ENCODE data around the gene NKIRAS2. TPM values are rescaled to one million over a fixed set of nuclear protein-coding genes. Genes with fewer than 3 reads are reported as not detected.
A peak's percentile ranks its signal among the peaks of the same experiment; 100 is the strongest.

Gene NKIRAS2
- total RNA-seq, 1 experiment from 2014 or later: 28.4 TPM

DNA sequence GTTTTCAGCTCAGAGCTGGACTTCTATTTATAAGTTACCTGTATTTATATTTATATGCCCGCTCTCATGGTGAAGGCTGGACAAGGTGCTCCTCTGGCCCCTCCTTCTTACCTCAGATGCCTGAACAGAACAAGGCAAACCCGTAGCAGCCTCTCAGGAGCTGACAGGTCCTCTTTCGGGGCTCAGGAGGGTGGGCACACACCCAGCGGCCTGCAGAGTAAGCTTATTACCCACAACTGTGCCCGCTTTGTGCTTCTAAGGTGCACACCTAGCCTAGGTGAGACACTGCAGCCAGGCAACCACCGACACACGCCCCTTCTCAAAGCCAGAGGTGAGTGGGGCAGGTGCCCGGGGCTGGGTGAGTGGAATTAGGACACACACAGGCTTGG, 5.3 kb downstream of the NKIRAS2 start:
- no peak for DNase-seq
- peaks cover 18% of the 10 kb centered on the region for H3K79me2 ChIP-seq (ENCODE audit: low read length)
- H3K27ac ChIP-seq (ENCODE audit: low read length): no peak overlapping the region
- H2AFZ ChIP-seq (ENCODE audit: low read length): 0 out of 2 replicates have a peak overlapping the region, but pooled peaks have one; percentile 31
- no peaks in the 10 kb centered on the region for H3K9me2 ChIP-seq (replicated peaks; ENCODE audit: insufficient read depth, low read length)
- H3K4me1 ChIP-seq (ENCODE audit: low read length): peaks cover 27% of the 10 kb centered on the region
- no peaks in the 10 kb centered on the region; the same call in 1 of the 2 replicates for H4K20me1 ChIP-seq (ENCODE audit: insufficient read depth, low read depth, low read length)
- peaks cover 16% of the 10 kb centered on the region; the same call in 1 of the 2 replicates for H3K36me3 ChIP-seq (ENCODE audit: insufficient read depth, low read length)
- H3K4me2 ChIP-seq (ENCODE audit: low read depth, low read length, poor library complexity, severe bottlenecking): peak overlapping the region; percentile 25
- H3K27me3 ChIP-seq (ENCODE audit: low read length): no peaks in the 10 kb centered on the region
- 0 out of 2 replicates have a peak overlapping the region, but pooled peaks have one; percentile 2 for H3K9ac ChIP-seq (ENCODE audit: low read length)
- H3K9me3 ChIP-seq (ENCODE audit: low read length): no peaks in the 10 kb centered on the region
- H3K4me3 ChIP-seq (ENCODE audit: low read length): no peak overlapping the region

GRCh38 chr17:42025936-42026335, 6.0 kb downstream of the NKIRAS2 start:
- peaks cover 11% of the 10 kb centered on the region for H3K79me2 ChIP-seq (ENCODE audit: low read length)
- no peak overlapping the region for H3K4me2 ChIP-seq (ENCODE audit: low read depth, low read length, poor library complexity, severe bottlenecking)
- H3K9me3 ChIP-seq (ENCODE audit: low read length): no peaks in the 10 kb centered on the region
- peaks cover 16% of the 10 kb centered on the region; the same call in 1 of the 2 replicates for H3K36me3 ChIP-seq (ENCODE audit: insufficient read depth, low read length)
- no peak for DNase-seq
- H3K4me3 ChIP-seq (ENCODE audit: low read length): no peak overlapping the region
- H3K4me1 ChIP-seq (ENCODE audit: low read length): peaks cover 25% of the 10 kb centered on the region
- H3K9me2 ChIP-seq (replicated peaks; ENCODE audit: insufficient read depth, low read length): no peaks in the 10 kb centered on the region
- H4K20me1 ChIP-seq (ENCODE audit: insufficient read depth, low read depth, low read length): no peaks in the 10 kb centered on the region
- no peak overlapping the region for H3K9ac ChIP-seq (ENCODE audit: low read length)
- no peak overlapping the region for H3K27ac ChIP-seq (ENCODE audit: low read length)
- no peaks in the 10 kb centered on the region for H3K27me3 ChIP-seq (ENCODE audit: low read length)
- H2AFZ ChIP-seq (ENCODE audit: low read length): no peak overlapping the region

DNA sequence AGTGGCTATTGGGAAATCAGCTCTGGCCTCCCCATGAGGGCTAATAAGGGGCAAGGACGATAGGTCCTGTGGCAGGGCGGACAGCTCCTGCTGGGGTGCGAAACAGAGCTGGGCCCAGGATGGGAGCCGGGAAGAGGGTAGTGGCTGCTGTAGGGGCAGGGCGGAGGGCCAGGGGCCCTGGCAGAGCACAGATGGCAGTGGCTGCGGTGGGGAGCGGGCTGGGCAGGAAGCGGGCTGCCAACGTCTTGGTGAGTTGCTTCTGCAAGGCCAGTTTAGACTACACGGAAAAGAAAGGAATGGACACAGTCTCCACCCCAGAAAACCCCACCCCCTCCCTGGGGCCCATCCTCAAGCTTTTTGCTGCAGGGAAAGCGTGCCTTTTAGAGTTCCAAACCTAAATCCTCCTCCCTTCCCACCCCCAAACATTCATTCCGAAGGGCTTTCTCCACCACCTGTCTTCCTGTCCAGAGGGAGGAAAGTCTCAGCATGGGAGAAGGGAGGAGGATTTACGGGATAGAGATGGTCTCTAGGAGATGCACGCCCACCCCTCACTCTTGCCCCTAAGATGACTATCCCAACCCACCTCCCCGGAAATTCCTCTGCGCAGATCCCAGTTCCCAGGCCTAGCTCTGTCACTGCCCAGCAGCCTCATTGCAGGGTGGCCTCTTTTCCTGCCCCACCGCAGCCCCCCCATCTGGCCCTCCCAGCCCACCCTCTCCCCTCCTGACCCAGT, 7.1 kb downstream of the NKIRAS2 start:
- H3K9me2 ChIP-seq (replicated peaks; ENCODE audit: insufficient read depth, low read length): no peaks in the 10 kb centered on the region
- peaks cover 17% of the 10 kb centered on the region for H3K4me1 ChIP-seq (ENCODE audit: low read length)
- no peaks in the 10 kb centered on the region for H3K27me3 ChIP-seq (ENCODE audit: low read length)
- no peak overlapping the region for H3K4me2 ChIP-seq (ENCODE audit: low read depth, low read length, poor library complexity, severe bottlenecking)
- H3K9ac ChIP-seq (ENCODE audit: low read length): no peak overlapping the region
- no peaks in the 10 kb centered on the region for H3K9me3 ChIP-seq (ENCODE audit: low read length)
- DNase-seq: no peak
- H4K20me1 ChIP-seq (ENCODE audit: insufficient read depth, low read depth, low read length): no peaks in the 10 kb centered on the region
- 0 out of 2 replicates have a peak, but pooled peaks cover 3% of the 10 kb centered on the region for H3K79me2 ChIP-seq (ENCODE audit: low read length)
- no peak overlapping the region for H3K27ac ChIP-seq (ENCODE audit: low read length)
- H2AFZ ChIP-seq (ENCODE audit: low read length): no peak overlapping the region
- no peak overlapping the region for H3K4me3 ChIP-seq (ENCODE audit: low read length)
- H3K36me3 ChIP-seq (ENCODE audit: insufficient read depth, low read length): peaks cover 16% of the 10 kb centered on the region; the same call in 1 of the 2 replicates

GRCh38 chr17:42027590-42027889, 7.7 kb downstream of the NKIRAS2 start:
- peaks cover 13% of the 10 kb centered on the region; the same call in 1 of the 2 replicates for H3K36me3 ChIP-seq (ENCODE audit: insufficient read depth, low read length)
- peaks cover 17% of the 10 kb centered on the region for H3K4me1 ChIP-seq (ENCODE audit: low read length)
- no peak overlapping the region for H3K4me2 ChIP-seq (ENCODE audit: low read depth, low read length, poor library complexity, severe bottlenecking)
- H3K9me2 ChIP-seq (replicated peaks; ENCODE audit: insufficient read depth, low read length): no peaks in the 10 kb centered on the region
- no peaks in the 10 kb centered on the region for H3K27me3 ChIP-seq (ENCODE audit: low read length)
- no peaks in the 10 kb centered on the region for H3K9me3 ChIP-seq (ENCODE audit: low read length)
- H3K9ac ChIP-seq (ENCODE audit: low read length): no peak overlapping the region
- H3K79me2 ChIP-seq (ENCODE audit: low read length): no peaks in the 10 kb centered on the region
- no peaks in the 10 kb centered on the region for H4K20me1 ChIP-seq (ENCODE audit: insufficient read depth, low read depth, low read length)
- DNase-seq: no peak
- H3K4me3 ChIP-seq (ENCODE audit: low read length): no peak overlapping the region
- H3K27ac ChIP-seq (ENCODE audit: low read length): no peak overlapping the region
- no peak overlapping the region for H2AFZ ChIP-seq (ENCODE audit: low read length)

- Histone ChIP-seq H3K9me3 (ENCODE audit: low read length) (no peaks in the 10 kb centered on the region), H3K79me2 (ENCODE audit: low read length) (no peaks in the 10 kb centered on the region), H2AFZ (ENCODE audit: low read length) (no peak overlapping the region), H3K4me2 (ENCODE audit: low read depth, low read length, poor library complexity, severe bottlenecking) (no peak overlapping the region), H3K36me3 (ENCODE audit: insufficient read depth, low read length) (peaks cover 10% of the 10 kb centered on the region; the same call in 1 of the 2 replicates), H3K4me1 (ENCODE audit: low read length) (peaks cover 17% of the 10 kb centered on the region), H3K9ac (ENCODE audit: low read length) (no peak overlapping the region), H4K20me1 (ENCODE audit: insufficient read depth, low read depth, low read length) (no peaks in the 10 kb centered on the region), H3K27ac (ENCODE audit: low read length) (no peak overlapping the region), H3K27me3 (ENCODE audit: low read length) (no peaks in the 10 kb centered on the region), H3K9me2 (replicated peaks; ENCODE audit: insufficient read depth, low read length) (no peaks in the 10 kb centered on the region), H3K4me3 (ENCODE audit: low read length) (no peak overlapping the region)
- DNase-seq: peak; percentile 73
Measured at GRCh38 chr17:42027961-42028790, 8.3 kb downstream of the NKIRAS2 start.

- Histone ChIP-seq H2AFZ (ENCODE audit: low read length) (no peak overlapping the region), H3K4me1 (ENCODE audit: low read length) (peaks cover 17% of the 10 kb centered on the region), H3K9ac (ENCODE audit: low read length) (no peak overlapping the region), H3K4me2 (ENCODE audit: low read depth, low read length, poor library complexity, severe bottlenecking) (no peak overlapping the region), H3K27me3 (ENCODE audit: low read length) (no peaks in the 10 kb centered on the region), H3K27ac (ENCODE audit: low read length) (no peak overlapping the region), H4K20me1 (ENCODE audit: insufficient read depth, low read depth, low read length) (no peaks in the 10 kb centered on the region), H3K36me3 (ENCODE audit: insufficient read depth, low read length) (peaks cover 6% of the 10 kb centered on the region; the same call in 1 of the 2 replicates), H3K79me2 (ENCODE audit: low read length) (no peaks in the 10 kb centered on the region), H3K9me2 (replicated peaks; ENCODE audit: insufficient read depth, low read length) (no peaks in the 10 kb centered on the region), H3K4me3 (ENCODE audit: low read length) (no peak overlapping the region), H3K9me3 (ENCODE audit: low read length) (no peaks in the 10 kb centered on the region)
- DNase-seq: no peak
Measured at GRCh38 chr17:42028791-42029127, 8.9 kb downstream of the NKIRAS2 start.

DNA sequence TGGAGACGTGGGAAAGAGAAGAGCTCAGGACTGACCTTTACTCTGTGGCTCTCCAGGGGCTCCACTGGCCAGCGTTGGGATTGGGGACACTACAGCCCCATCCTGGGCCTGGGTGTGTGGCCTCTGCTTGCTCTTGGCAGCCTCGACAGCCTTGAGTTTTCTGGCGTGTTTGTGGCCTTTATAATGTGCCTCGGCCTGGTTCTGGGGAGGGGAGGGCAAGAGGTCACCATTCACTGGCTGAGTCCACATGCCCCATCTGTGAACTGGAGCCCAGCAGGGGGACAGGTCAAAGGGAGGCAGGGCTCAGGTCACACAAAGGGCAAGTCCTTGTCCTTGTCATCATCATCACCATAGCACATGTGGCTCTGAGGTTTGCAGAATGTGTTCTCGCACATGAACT, 11.7 kb downstream of the NKIRAS2 start:
- no peak overlapping the region for H3K4me2 ChIP-seq (ENCODE audit: low read depth, low read length, poor library complexity, severe bottlenecking)
- H3K27me3 ChIP-seq (ENCODE audit: low read length): no peaks in the 10 kb centered on the region
- H3K4me1 ChIP-seq (ENCODE audit: low read length): no peaks in the 10 kb centered on the region
- DNase-seq: no peak
- no peak overlapping the region for H3K27ac ChIP-seq (ENCODE audit: low read length)
- H3K79me2 ChIP-seq (ENCODE audit: low read length): no peaks in the 10 kb centered on the region
- H4K20me1 ChIP-seq (ENCODE audit: insufficient read depth, low read depth, low read length): no peaks in the 10 kb centered on the region
- H3K9ac ChIP-seq (ENCODE audit: low read length): no peak overlapping the region
- no peak overlapping the region for H3K4me3 ChIP-seq (ENCODE audit: low read length)
- H3K9me3 ChIP-seq (ENCODE audit: low read length): no peaks in the 10 kb centered on the region
- H3K36me3 ChIP-seq (ENCODE audit: insufficient read depth, low read length): no peaks in the 10 kb centered on the region
- H3K9me2 ChIP-seq (replicated peaks; ENCODE audit: insufficient read depth, low read length): no peaks in the 10 kb centered on the region
- no peak overlapping the region for H2AFZ ChIP-seq (ENCODE audit: low read length)

GRCh38 chr17:42034059-42034458, 14.2 kb downstream of the NKIRAS2 start:
- Histone ChIP-seq H3K4me2 (ENCODE audit: low read depth, low read length, poor library complexity, severe bottlenecking) (no peak overlapping the region), H4K20me1 (ENCODE audit: insufficient read depth, low read depth, low read length) (no peaks in the 10 kb centered on the region), H3K27me3 (ENCODE audit: low read length) (no peaks in the 10 kb centered on the region), H3K4me3 (ENCODE audit: low read length) (no peak overlapping the region), H3K79me2 (ENCODE audit: low read length) (no peaks in the 10 kb centered on the region), H3K9me3 (ENCODE audit: low read length) (no peaks in the 10 kb centered on the region), H3K9ac (ENCODE audit: low read length) (no peak overlapping the region), H3K27ac (ENCODE audit: low read length) (no peak overlapping the region), H2AFZ (ENCODE audit: low read length) (no peak overlapping the region), H3K36me3 (ENCODE audit: insufficient read depth, low read length) (no peaks in the 10 kb centered on the region), H3K4me1 (ENCODE audit: low read length) (no peaks in the 10 kb centered on the region), H3K9me2 (replicated peaks; ENCODE audit: insufficient read depth, low read length) (no peaks in the 10 kb centered on the region)
- no peak for DNase-seq

Data from Karpas-422 (cell line).